ENCODE results near the gene PANK3. TPM values are rescaled to one million over a fixed set of nuclear protein-coding genes. Genes with fewer than 3 reads are reported as not detected.

PANK3 gene
- polyA plus RNA-seq, 3 donors = 9.0 to 11.9 (median 9.3) TPM

DNA sequence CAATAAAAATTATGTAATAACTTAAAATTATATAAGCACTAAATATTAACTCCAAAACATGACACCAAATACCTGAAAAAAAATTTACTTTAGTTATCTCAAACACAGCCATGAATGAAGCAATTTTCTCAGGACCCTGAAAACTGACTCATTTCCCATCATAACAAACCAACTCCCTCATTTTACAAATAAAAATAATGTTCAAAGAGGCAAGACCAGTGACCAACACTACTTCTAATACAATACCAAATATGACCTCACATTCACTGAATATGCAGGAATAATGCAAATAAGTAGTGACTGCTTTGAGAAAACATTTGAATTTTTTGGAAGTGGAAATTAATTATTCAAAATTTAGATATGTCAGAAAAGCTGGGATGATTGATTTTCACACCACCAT lies 28.5 kb downstream of the PANK3 start:
- no peak for DNase-seq
- H3K36me3 ChIP-seq (replicated peaks in 1 of 2; ENCODE audit: control insufficient read depth in 1 of 2, insufficient read depth in 2 of 2, low read length in 2 of 2) = peaks cover 16 to 66% of the 10 kb centered on the region in 2 donors
- intact Hi-C loops (cut with micrococcal nuclease) = no loop called here
- H3K9me3 ChIP-seq (replicated peaks in 1 of 2; ENCODE audit: control insufficient read depth in 1 of 2, insufficient read depth in 1 of 2, low read length in 2 of 2) = no peaks in the 10 kb centered on the region
- Mint-ChIP-seq H3K27ac (peak overlapping the region in 1 of 7 donors; percentile 20), H3K4me3 (no peak overlapping the region), H3K9me3 (no peaks in the 10 kb centered on the region), H3K27me3 (ENCODE audit: low read depth in 3 of 3) (no peaks in the 10 kb centered on the region), H3K4me1 (no peaks in the 10 kb centered on the region), H3K36me3 (peaks cover 34 to 53% of the 10 kb centered on the region in 2 donors)
- H3K4me1 ChIP-seq (ENCODE audit: control insufficient read depth in 1 of 2, insufficient read depth in 2 of 2, low read length in 2 of 2) = no peaks in the 10 kb centered on the region
- no peak overlapping the region for H3K4me3 ChIP-seq (replicated peaks in 1 of 3; ENCODE audit: low read depth in 2 of 3, low read length in 3 of 3)
- no peak overlapping the region for H3K4me2 ChIP-seq (replicated peaks; ENCODE audit: extremely low read depth, low read length, poor library complexity, severe bottlenecking)
- peaks cover 12% of the 10 kb centered on the region for H4K20me1 ChIP-seq (ENCODE audit: insufficient read depth, low read length)
- no peak overlapping the region for H3K27ac ChIP-seq (ENCODE audit: low read depth in 1 of 2, low read length in 2 of 2)
- no peaks in the 10 kb centered on the region for H3K27me3 ChIP-seq (ENCODE audit: control insufficient read depth in 2 of 2, insufficient read depth in 2 of 2, low read length in 2 of 2)
- H3K79me2 ChIP-seq (ENCODE audit: insufficient read depth, low read length) = no peaks in the 10 kb centered on the region
- TF ChIP-seq, protein P1, sequence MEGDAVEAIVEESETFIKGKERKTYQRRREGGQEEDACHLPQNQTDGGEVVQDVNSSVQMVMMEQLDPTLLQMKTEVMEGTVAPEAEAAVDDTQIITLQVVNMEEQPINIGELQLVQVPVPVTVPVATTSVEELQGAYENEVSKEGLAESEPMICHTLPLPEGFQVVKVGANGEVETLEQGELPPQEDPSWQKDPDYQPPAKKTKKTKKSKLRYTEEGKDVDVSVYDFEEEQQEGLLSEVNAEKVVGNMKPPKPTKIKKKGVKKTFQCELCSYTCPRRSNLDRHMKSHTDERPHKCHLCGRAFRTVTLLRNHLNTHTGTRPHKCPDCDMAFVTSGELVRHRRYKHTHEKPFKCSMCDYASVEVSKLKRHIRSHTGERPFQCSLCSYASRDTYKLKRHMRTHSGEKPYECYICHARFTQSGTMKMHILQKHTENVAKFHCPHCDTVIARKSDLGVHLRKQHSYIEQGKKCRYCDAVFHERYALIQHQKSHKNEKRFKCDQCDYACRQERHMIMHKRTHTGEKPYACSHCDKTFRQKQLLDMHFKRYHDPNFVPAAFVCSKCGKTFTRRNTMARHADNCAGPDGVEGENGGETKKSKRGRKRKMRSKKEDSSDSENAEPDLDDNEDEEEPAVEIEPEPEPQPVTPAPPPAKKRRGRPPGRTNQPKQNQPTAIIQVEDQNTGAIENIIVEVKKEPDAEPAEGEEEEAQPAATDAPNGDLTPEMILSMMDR (IDR thresholded peaks at IDR 0.05) = no peak
- no peak overlapping the region for H3K9ac ChIP-seq (ENCODE audit: insufficient read depth, low read length, poor library complexity, severe bottlenecking)
- H2AFZ ChIP-seq (ENCODE audit: insufficient read depth, low read depth, low read length, poor library complexity, severe bottlenecking) = no peak overlapping the region

DNA sequence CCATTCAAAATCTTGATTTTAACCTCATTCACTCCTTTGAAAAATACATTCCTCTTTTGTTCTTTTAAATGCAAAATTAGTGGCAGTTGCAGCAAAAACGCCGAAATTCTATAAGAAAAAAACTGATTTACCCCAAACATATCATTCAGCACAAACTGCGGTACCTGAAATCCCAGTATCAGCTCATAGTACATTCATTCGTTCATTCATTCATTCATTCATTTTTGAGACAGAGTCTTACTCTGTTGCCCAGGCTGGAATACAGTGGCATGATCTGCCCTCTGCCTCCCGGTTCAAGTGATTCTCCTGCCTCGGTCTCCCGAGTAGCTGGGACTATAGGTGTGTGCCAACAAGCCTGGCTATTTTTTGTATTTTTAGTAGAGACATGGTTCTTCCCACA lies 29.6 kb downstream of the PANK3 start:
- no peak overlapping the region for H3K4me3 Mint-ChIP-seq
- H3K36me3 ChIP-seq (replicated peaks in 1 of 2; ENCODE audit: control insufficient read depth in 1 of 2, insufficient read depth in 2 of 2, low read length in 2 of 2) = peaks cover 16 to 55% of the 10 kb centered on the region in 2 donors
- H4K20me1 ChIP-seq (ENCODE audit: insufficient read depth, low read length) = peaks cover 12% of the 10 kb centered on the region
- TF ChIP-seq, protein P1 (IDR thresholded peaks at IDR 0.05) = no peak
- no peaks in the 10 kb centered on the region for H3K9me3 Mint-ChIP-seq
- no peaks in the 10 kb centered on the region for H3K4me1 ChIP-seq (ENCODE audit: control insufficient read depth in 1 of 2, insufficient read depth in 2 of 2, low read length in 2 of 2)
- no peak overlapping the region for H3K4me2 ChIP-seq (replicated peaks; ENCODE audit: extremely low read depth, low read length, poor library complexity, severe bottlenecking)
- H3K9ac ChIP-seq (ENCODE audit: insufficient read depth, low read length, poor library complexity, severe bottlenecking) = no peak overlapping the region
- H3K36me3 Mint-ChIP-seq = peaks cover 30 to 45% of the 10 kb centered on the region in 2 donors
- H3K4me3 ChIP-seq (replicated peaks in 1 of 3; ENCODE audit: low read depth in 2 of 3, low read length in 3 of 3) = no peak overlapping the region
- no peaks in the 10 kb centered on the region for H3K27me3 ChIP-seq (ENCODE audit: control insufficient read depth in 2 of 2, insufficient read depth in 2 of 2, low read length in 2 of 2)
- WGBS (ENCODE audit: insufficient coverage) = 98% methylated on average over 4 of the region's 7 CpGs
- no peaks in the 10 kb centered on the region for H3K9me3 ChIP-seq (replicated peaks in 1 of 2; ENCODE audit: control insufficient read depth in 1 of 2, insufficient read depth in 1 of 2, low read length in 2 of 2)
- H3K4me1 Mint-ChIP-seq = no peaks in the 10 kb centered on the region
- DNase-seq = no peak
- H3K27ac ChIP-seq (ENCODE audit: low read depth in 1 of 2, low read length in 2 of 2) = no peak overlapping the region
- no peaks in the 10 kb centered on the region for H3K79me2 ChIP-seq (ENCODE audit: insufficient read depth, low read length)
- H2AFZ ChIP-seq (ENCODE audit: insufficient read depth, low read depth, low read length, poor library complexity, severe bottlenecking) = no peak overlapping the region
- intact Hi-C loops (cut with micrococcal nuclease) = no loop called here
- no peaks in the 10 kb centered on the region for H3K27me3 Mint-ChIP-seq (ENCODE audit: low read depth in 3 of 3)
- no peak overlapping the region for H3K27ac Mint-ChIP-seq
